PC-3 (cell line): ENCODE data around the gene KLKB1. TPM values are rescaled to one million over a fixed set of nuclear protein-coding genes. Genes with fewer than 3 reads are reported as not detected.

ENCODE experiments used
- ATAC-seq: fragments of 200-7000 bp; cut with Tn5 transposase; 2 replicates; pipeline ENCODE4 v1.9.1; 2020; ENCODE audit warnings: mild to moderate bottlenecking, moderate library complexity
- BruUV-seq: library from RNA; stranded (reverse); fragments of 400-500 nt; replicated peaks from 2 replicates; lab custom pipeline; 2021; lab: Mats Ljungman, UMichigan
- CTCF ChIA-PET: fragments of 300-600 bp; sonication (Branson Sonifier 250); formaldehyde crosslinking; loops from one replicate; lab custom pipeline; 2022; ENCODE audit warnings: antibody characterized with exemption; lab: Charles Lee
- POLR2A ChIA-PET: fragments of 300-600 bp; sonication (Branson Sonifier 250); formaldehyde crosslinking; loops from one replicate; lab custom pipeline; 2022; ENCODE audit warnings: antibody characterized with exemption; ENCODE audit not compliant: unreplicated experiment; lab: Charles Lee
- DNase-seq: peaks from one replicate; pipeline ENCODE4 v3.0.0-alpha.2; 2015
- H2AFZ ChIP-seq: fragments of 300-600 bp; sonication (generic); 2 replicates; pipeline ENCODE4 v1.6.0; 2016; ENCODE audit warnings: antibody characterized with exemption, low read length
- H3F3A ChIP-seq: fragments of 300-600 bp; sonication (generic); one replicate; pipeline ENCODE4 v1.6.0; 2017; ENCODE audit warnings: antibody characterized with exemption, low read length, control low read depth, mild to moderate bottlenecking; ENCODE audit not compliant: unreplicated experiment
- H3K27ac ChIP-seq: fragments of 300-600 bp; sonication (generic); 2 replicates; pipeline ENCODE4 v1.5.1; 2016; ENCODE audit warnings: mild to moderate bottlenecking, low read length
- H3K27me3 ChIP-seq: fragments of 300-600 bp; sonication (generic); 2 replicates; pipeline ENCODE4 v1.6.1; 2016; ENCODE audit warnings: low read length, mixed read lengths
- H3K36me3 ChIP-seq: fragments of 300-600 bp; sonication (generic); 2 replicates; pipeline ENCODE4 v1.6.1; 2016; ENCODE audit warnings: low read depth, mixed run types, low read length, mixed read lengths
- H3K4me1 ChIP-seq: fragments of 300-600 bp; sonication (generic); 2 replicates; pipeline ENCODE4 v1.5.1; 2016; ENCODE audit warnings: low read length; ENCODE audit not compliant: insufficient read depth
- H3K4me2 ChIP-seq: fragments of 300-600 bp; sonication (generic); 2 replicates; pipeline ENCODE4 v1.6.0; 2016; ENCODE audit warnings: low read length
- H3K4me3 ChIP-seq: fragments of 300-600 bp; sonication (generic); 2 replicates; pipeline ENCODE4 v1.5.1; 2016; ENCODE audit warnings: mild to moderate bottlenecking, low read length, mixed read lengths
- H3K79me2 ChIP-seq: fragments of 300-600 bp; sonication (generic); 2 replicates; pipeline ENCODE4 v1.6.1; 2017; ENCODE audit warnings: low read length, mixed read lengths
- H3K9ac ChIP-seq: fragments of 300-600 bp; sonication (generic); 2 replicates; pipeline ENCODE4 v1.6.0; 2016; ENCODE audit warnings: mild to moderate bottlenecking, low read length
- H3K9me2 ChIP-seq: fragments of 300-600 bp; sonication (generic); replicated peaks from 2 replicates; pipeline ENCODE4 v1.6.1; 2016; ENCODE audit warnings: mixed run types, low read length, mixed read lengths
- H3K9me3 ChIP-seq: fragments of 300-600 bp; sonication (generic); 2 replicates; pipeline ENCODE4 v1.6.1; 2016; ENCODE audit warnings: low read length, mixed read lengths
- H4K20me1 ChIP-seq: fragments of 300-600 bp; sonication (generic); 2 replicates; pipeline ENCODE4 v1.6.1; 2016; ENCODE audit warnings: low read length, mixed read lengths
- EZH2 ChIP-seq: fragments of 300-600 bp; sonication (generic); IDR thresholded peaks from one replicate; pipeline ENCODE4 v1.6.1; 2017; ENCODE audit warnings: antibody characterized with exemption, mild to moderate bottlenecking, low read length; ENCODE audit not compliant: unreplicated experiment
- EZH2phosphoT487 ChIP-seq: fragments of 300-600 bp; sonication (generic); IDR thresholded peaks from 2 replicates; pipeline ENCODE4 v1.6.1; 2018; ENCODE audit warnings: mild to moderate bottlenecking, antibody characterized with exemption, low read length, borderline replicate concordance
- intact Hi-C: fragments of 100-400 bp; cut with micrococcal nuclease; formaldehyde crosslinking; loops from 2 replicates; pipeline ENCODE4 v1.9.0; 2023
- total RNA-seq: library from RNA; depleted of rRNA; stranded (reverse); fragments of >200 nt; gene quantifications from 2 replicates; pipeline ENCODE4 v1.2.3, GENCODE V29; 2014
- TF ChIP-seq, protein P1 (sequence below): fragments of 300-600 bp; sonication (generic); conservative IDR thresholded peaks from 2 replicates; pipeline ENCODE4 v1.5.1; 2017; ENCODE audit warnings: antibody characterized with exemption, low read depth, mild to moderate bottlenecking, low read length

KLKB1 gene
- total RNA-seq, 1 experiment from 2014 or later, result not detected

DNA sequence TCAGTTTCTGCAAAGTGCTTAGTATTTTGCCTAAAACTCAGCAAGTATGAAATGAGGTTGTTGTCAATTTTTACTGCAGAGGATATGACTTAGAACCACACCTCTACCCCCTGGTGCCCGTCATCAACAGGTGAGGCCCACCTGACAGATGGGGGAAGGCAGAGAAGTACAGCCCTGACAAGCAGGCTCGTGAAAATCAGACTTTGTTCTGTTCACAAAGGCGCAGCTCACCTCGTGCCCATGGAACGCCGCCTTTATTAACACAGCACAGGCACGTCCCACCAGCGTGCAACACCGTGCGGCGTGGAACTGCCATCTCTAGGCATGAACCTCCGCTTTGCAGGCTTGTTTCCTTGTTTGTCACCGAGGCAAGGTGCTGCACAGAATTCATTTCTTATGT, 22.6 kb upstream of the KLKB1 start:
- no peak overlapping the region for H3K27ac ChIP-seq
- ATAC-seq (no peak), DNase-seq (no peak)
- no peaks in the 10 kb centered on the region for H3K9me3 ChIP-seq
- H3K9ac ChIP-seq, result no peak overlapping the region
- no TSS peak for BruUV-seq
- H3K4me1 ChIP-seq, result no peaks in the 10 kb centered on the region
- no peak for TF ChIP-seq EZH2
- TF ChIP-seq, protein P1, sequence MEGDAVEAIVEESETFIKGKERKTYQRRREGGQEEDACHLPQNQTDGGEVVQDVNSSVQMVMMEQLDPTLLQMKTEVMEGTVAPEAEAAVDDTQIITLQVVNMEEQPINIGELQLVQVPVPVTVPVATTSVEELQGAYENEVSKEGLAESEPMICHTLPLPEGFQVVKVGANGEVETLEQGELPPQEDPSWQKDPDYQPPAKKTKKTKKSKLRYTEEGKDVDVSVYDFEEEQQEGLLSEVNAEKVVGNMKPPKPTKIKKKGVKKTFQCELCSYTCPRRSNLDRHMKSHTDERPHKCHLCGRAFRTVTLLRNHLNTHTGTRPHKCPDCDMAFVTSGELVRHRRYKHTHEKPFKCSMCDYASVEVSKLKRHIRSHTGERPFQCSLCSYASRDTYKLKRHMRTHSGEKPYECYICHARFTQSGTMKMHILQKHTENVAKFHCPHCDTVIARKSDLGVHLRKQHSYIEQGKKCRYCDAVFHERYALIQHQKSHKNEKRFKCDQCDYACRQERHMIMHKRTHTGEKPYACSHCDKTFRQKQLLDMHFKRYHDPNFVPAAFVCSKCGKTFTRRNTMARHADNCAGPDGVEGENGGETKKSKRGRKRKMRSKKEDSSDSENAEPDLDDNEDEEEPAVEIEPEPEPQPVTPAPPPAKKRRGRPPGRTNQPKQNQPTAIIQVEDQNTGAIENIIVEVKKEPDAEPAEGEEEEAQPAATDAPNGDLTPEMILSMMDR, result no peak
- no peak for TF ChIP-seq EZH2phosphoT487
- ChIA-PET CTCF (no interaction called here), POLR2A (no interaction called here)
- H3K4me2 ChIP-seq, result no peak overlapping the region
- H3K9me2 ChIP-seq, result no peaks in the 10 kb centered on the region
- H3K36me3 ChIP-seq, result no peaks in the 10 kb centered on the region
- no peaks in the 10 kb centered on the region for H3F3A ChIP-seq
- intact Hi-C loops, result no loop called here
- H2AFZ ChIP-seq, result no peak overlapping the region
- no peaks in the 10 kb centered on the region for H4K20me1 ChIP-seq
- H3K27me3 ChIP-seq, result no peaks in the 10 kb centered on the region
- no peak overlapping the region for H3K4me3 ChIP-seq
- H3K79me2 ChIP-seq, result no peaks in the 10 kb centered on the region

GRCh38 chr4:186205156-186205555, 22.2 kb upstream of the KLKB1 start:
- no peaks in the 10 kb centered on the region for H3K9me3 ChIP-seq
- ATAC-seq, result no peak
- H2AFZ ChIP-seq, result no peak overlapping the region
- H3K79me2 ChIP-seq, result no peaks in the 10 kb centered on the region
- TF ChIP-seq, protein P1, result no peak
- no peak for TF ChIP-seq EZH2
- no peak for TF ChIP-seq EZH2phosphoT487
- H3K9ac ChIP-seq, result no peak overlapping the region
- H3K4me1 ChIP-seq, result no peaks in the 10 kb centered on the region
- CTCF ChIA-PET, result no interaction called here
- H3K4me3 ChIP-seq, result no peak overlapping the region
- H3K9me2 ChIP-seq, result no peaks in the 10 kb centered on the region
- DNase-seq, result no peak
- no peaks in the 10 kb centered on the region for H3K27me3 ChIP-seq
- POLR2A ChIA-PET, result no interaction called here
- no peaks in the 10 kb centered on the region for H4K20me1 ChIP-seq
- H3F3A ChIP-seq, result no peaks in the 10 kb centered on the region
- H3K4me2 ChIP-seq, result no peak overlapping the region
- H3K27ac ChIP-seq, result no peak overlapping the region
- no TSS peak for BruUV-seq
- no peaks in the 10 kb centered on the region for H3K36me3 ChIP-seq
- intact Hi-C loops, result no loop called here

GRCh38 chr4:186216465-186217024, 10.8 kb upstream of the KLKB1 start:
- Histone ChIP-seq H3F3A (no peaks in the 10 kb centered on the region), H3K27me3 (peaks cover 24% of the 10 kb centered on the region), H3K9me2 (no peaks in the 10 kb centered on the region), H3K4me1 (no peaks in the 10 kb centered on the region), H3K4me2 (no peak overlapping the region), H3K79me2 (no peaks in the 10 kb centered on the region), H3K9me3 (no peaks in the 10 kb centered on the region), H2AFZ (no peak overlapping the region), H3K36me3 (no peaks in the 10 kb centered on the region), H3K27ac (no peak overlapping the region), H4K20me1 (no peaks in the 10 kb centered on the region), H3K9ac (no peak overlapping the region), H3K4me3 (no peak overlapping the region)
- BruUV-seq, result no TSS peak
- TF ChIP-seq, protein P1, result no peak
- no peak for TF ChIP-seq EZH2
- no peak for TF ChIP-seq EZH2phosphoT487
- intact Hi-C loops, result no loop called here
- no peak for DNase-seq
- POLR2A ChIA-PET, result no interaction called here
- CTCF ChIA-PET, result no interaction called here
- no peak for ATAC-seq
